Endothelial cell of coronary artery (primary cell): Measurements from ENCODE around the gene SLC12A8. TPM values are rescaled to one million over a fixed set of nuclear protein-coding genes. Genes with fewer than 3 reads are reported as not detected.

Experiments used
- total RNA-seq: library from RNA; depleted of rRNA; stranded (reverse); fragments of >200 nt; gene quantifications from 2 replicates; pipeline ENCODE4 v1.2.3, GENCODE V29; 2014

Gene SLC12A8
- total RNA-seq = 0.09 and 2.7 TPM in 2 replicates

GRCh38 chr3:125212509-125213363 is at the start of gene SLC12A8:
TSS of gene SLC12A8 (minus strand) at chr3:125212748. CDS start at chr3:125211349, 1,399 bp downstream.

GRCh38 chr3:125055913-125056745 is 156.4 kb downstream of the SLC12A8 start, which contains the start of gene HEG1:
TSS of gene HEG1 (minus strand) at chr3:125055997. CDS start at chr3:125055890, 107 bp downstream.

Other genes starting within 250 kb of the SLC12A8 start
- gene HEG1, start 156.8 kb downstream of the SLC12A8 start, total RNA-seq = 24.5 and 96.1 TPM in 2 replicates
- 22.9 and 25.4 TPM in 2 replicates for gene ZNF148, start 162.6 kb upstream of the SLC12A8 start, total RNA-seq